Stomach (tissue), 4 donors: ENCODE data around the gene COX19.
A peak's percentile ranks its signal among the peaks of the same experiment; 100 is the strongest.

Experiments used
- EP300 ChIP-seq: sonication (generic); formaldehyde crosslinking; IDR thresholded peaks from one replicate; pipeline ENCODE4 v1.6.1; 2017; ENCODE audit warnings: antibody characterized with exemption
- POLR2A ChIP-seq, 4 donors: fragments of 450-650 bp; IDR thresholded peaks; one replicate each; pipeline ENCODE4 v1.6.1; 2016; ENCODE audit warnings: antibody characterized with exemption in 4 of 4, control low read depth in 2 of 4, mild to moderate bottlenecking in 1 of 4, moderate library complexity in 1 of 4
- POLR2AphosphoS5 ChIP-seq, 3 donors: sonication (generic); formaldehyde crosslinking; IDR thresholded peaks; one replicate each; pipeline ENCODE4 v1.6.1; 2016; ENCODE audit warnings: antibody characterized with exemption in 3 of 3
- TF ChIP-seq, protein P1 (sequence below), 7 experiments: fragments of 450-650 bp in 4 of 7; fragments of 200-600 bp in 3 of 7; sonication (generic) in 3 of 7; IDR thresholded peaks; one replicate each; pipeline ENCODE4 v1.5.1; 2016 to 2019; ENCODE audit warnings: antibody characterized with exemption in 7 of 7, control low read depth in 2 of 7, mild to moderate bottlenecking in 1 of 7

DNA sequence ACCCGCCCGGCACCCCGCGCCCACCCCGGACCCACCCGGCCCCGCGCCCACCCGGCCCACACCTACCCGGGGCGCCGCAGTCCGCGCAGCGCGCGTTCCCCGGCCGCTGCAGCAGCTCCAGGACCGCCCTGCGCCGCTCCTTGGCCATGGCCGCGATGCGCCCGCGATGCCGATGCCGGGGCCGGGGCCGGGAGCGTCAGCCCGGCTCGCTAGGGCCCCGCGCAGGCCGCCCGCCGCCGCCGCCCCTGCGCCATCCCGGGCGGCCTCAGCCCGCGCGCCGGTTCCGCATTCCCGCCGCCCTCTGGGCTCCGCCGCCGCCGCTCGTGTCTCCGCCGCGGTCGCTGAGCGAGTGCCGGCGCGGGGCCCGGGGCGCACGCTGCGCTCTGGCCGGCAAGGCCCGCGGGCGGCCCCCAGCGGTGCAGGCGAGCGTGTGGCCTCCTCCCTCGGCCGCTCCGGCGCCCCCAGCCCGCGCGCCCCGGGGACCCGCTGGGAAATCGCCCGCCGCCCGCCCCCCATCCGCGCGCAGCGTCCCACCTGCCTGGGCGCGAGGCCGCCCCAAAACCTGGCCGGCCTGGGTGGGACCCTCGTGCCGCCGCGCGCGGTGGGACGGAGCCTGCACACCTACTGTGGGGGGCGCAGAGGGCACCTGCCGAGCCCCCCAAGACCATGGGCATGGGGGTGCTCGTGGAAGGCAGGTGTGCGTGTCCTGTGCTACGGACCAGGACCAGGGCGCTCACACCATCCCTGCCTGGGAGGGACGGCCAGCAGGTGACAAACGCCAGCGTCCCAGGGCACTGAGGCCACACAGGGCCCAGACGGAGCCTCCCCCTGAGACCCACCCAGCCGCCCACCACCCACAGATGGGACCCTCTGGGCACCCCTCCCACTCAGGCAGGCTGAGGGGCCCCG is 20.8 kb downstream of the COX19 start, which contains the start of gene ADAP1:
- TF ChIP-seq, protein P1, sequence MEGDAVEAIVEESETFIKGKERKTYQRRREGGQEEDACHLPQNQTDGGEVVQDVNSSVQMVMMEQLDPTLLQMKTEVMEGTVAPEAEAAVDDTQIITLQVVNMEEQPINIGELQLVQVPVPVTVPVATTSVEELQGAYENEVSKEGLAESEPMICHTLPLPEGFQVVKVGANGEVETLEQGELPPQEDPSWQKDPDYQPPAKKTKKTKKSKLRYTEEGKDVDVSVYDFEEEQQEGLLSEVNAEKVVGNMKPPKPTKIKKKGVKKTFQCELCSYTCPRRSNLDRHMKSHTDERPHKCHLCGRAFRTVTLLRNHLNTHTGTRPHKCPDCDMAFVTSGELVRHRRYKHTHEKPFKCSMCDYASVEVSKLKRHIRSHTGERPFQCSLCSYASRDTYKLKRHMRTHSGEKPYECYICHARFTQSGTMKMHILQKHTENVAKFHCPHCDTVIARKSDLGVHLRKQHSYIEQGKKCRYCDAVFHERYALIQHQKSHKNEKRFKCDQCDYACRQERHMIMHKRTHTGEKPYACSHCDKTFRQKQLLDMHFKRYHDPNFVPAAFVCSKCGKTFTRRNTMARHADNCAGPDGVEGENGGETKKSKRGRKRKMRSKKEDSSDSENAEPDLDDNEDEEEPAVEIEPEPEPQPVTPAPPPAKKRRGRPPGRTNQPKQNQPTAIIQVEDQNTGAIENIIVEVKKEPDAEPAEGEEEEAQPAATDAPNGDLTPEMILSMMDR (IDR thresholded peaks at IDR 0.05) = peak in 2 of 7 experiments; percentile 7 to 50
- TF ChIP-seq POLR2A (IDR thresholded peaks at IDR 0.05) (no peak), EP300 (no peak), POLR2AphosphoS5 (IDR thresholded peaks at IDR 0.05) (no peak)
